ENCODE data around the gene KLC3. TPM values are rescaled to one million over a fixed set of nuclear protein-coding genes. Genes with fewer than 3 reads are reported as not detected.
A peak's percentile ranks its signal among the peaks of the same experiment; 100 is the strongest.

KLC3 gene
- total RNA-seq (2021; ENCODE audit: unreplicated experiment) = 0.49 TPM
- 0.86 TPM for polyA plus RNA-seq (2012; ENCODE audit: insufficient read length)
- percentile 14 among the genes with signal in this experiment for Bru-seq, nascent RNA
- percentile 18 among the genes with signal in this experiment for BruChase-seq, experiment 1, labeled RNA remaining after a 2-hour chase
- BruChase-seq, experiment 2, labeled RNA remaining after a 6-hour chase = percentile 20 among the genes with signal in this experiment
- long read RNA-seq = 0 reads

DNA sequence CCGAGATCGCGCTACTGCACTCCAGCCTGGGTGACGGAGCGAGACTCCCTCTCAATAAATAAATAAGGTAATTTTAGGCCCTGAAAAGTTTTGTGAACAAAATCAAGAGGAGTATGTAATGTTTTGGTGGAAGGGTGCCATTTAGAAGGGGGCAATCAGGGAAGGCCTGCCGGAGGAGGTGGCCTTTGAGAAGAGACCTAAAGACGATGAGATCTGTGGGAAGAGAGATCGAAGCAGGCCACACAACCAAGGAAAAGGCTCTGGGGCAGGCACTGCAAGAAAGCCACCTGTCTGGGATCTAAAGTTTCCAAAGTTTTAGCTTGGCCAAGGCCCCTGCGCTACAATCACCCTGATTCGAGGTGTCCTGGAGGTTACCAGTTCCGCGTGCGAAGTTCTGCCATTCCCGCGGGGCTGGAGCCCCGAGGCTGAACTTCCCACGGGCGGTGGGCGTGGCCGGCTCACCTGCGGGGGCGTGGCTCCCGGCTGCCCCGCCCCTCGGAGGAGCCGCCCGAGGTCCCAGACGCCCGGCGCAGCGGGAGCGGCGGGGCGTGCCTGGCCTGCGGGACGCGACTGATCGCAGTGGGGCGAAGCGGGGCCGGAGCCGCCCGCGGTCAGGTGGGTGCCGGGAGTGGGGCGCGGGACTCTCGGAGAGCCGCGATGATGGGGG, at the start of gene KLC3:
KLC3 (plus strand) TSS at position 519 of the 667 bp plus-strand sequence. CDS start 4,792 bp downstream, outside the sequence.
- Histone ChIP-seq H3K27me3 (ENCODE audit: control insufficient read depth, insufficient read depth, low read length) (no peaks in the 10 kb centered on the region), H3K4me3 (ENCODE audit: low read depth in 2 of 2, low read length in 2 of 2) (peak within 1 kb of the TSS; percentile 37 to 41), H3K36me3 (ENCODE audit: control insufficient read depth, insufficient read depth, low read length) (peaks cover 2% of the 10 kb centered on the region; the same call in 1 of the 2 replicates), H3K27ac (ENCODE audit: low read length) (no peak within 1 kb of the TSS), H3K4me1 (ENCODE audit: control insufficient read depth, insufficient read depth, low read length) (no peaks in the 10 kb centered on the region), H3K9me3 (ENCODE audit: control insufficient read depth, insufficient read depth, low read depth, low read length) (no peaks in the 10 kb centered on the region)
- CTCF ChIA-PET = no interaction called here
- ATAC-seq (peak; percentile 36; the same call in 1 of the 2 replicates), DNase-seq (ENCODE audit: low read depth, low spot score) (no peak)
- POLR2A ChIA-PET = no interaction called here
- TF ChIP-seq, protein P1, sequence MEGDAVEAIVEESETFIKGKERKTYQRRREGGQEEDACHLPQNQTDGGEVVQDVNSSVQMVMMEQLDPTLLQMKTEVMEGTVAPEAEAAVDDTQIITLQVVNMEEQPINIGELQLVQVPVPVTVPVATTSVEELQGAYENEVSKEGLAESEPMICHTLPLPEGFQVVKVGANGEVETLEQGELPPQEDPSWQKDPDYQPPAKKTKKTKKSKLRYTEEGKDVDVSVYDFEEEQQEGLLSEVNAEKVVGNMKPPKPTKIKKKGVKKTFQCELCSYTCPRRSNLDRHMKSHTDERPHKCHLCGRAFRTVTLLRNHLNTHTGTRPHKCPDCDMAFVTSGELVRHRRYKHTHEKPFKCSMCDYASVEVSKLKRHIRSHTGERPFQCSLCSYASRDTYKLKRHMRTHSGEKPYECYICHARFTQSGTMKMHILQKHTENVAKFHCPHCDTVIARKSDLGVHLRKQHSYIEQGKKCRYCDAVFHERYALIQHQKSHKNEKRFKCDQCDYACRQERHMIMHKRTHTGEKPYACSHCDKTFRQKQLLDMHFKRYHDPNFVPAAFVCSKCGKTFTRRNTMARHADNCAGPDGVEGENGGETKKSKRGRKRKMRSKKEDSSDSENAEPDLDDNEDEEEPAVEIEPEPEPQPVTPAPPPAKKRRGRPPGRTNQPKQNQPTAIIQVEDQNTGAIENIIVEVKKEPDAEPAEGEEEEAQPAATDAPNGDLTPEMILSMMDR (IDR thresholded peaks at IDR 0.05) = no peak
- TF ChIP-seq TCF7L2 (IDR thresholded peaks at IDR 0.05; ENCODE audit: low read depth, low read length) (no peak), SIN3A (IDR thresholded peaks at IDR 0.05; ENCODE audit: borderline replicate concordance, insufficient read depth, low read depth, low read length) (no peak), POLR2AphosphoS5 (IDR thresholded peaks at IDR 0.05; ENCODE audit: low read depth, low read length) (no peak)
- TF ChIP-seq, protein P2, sequence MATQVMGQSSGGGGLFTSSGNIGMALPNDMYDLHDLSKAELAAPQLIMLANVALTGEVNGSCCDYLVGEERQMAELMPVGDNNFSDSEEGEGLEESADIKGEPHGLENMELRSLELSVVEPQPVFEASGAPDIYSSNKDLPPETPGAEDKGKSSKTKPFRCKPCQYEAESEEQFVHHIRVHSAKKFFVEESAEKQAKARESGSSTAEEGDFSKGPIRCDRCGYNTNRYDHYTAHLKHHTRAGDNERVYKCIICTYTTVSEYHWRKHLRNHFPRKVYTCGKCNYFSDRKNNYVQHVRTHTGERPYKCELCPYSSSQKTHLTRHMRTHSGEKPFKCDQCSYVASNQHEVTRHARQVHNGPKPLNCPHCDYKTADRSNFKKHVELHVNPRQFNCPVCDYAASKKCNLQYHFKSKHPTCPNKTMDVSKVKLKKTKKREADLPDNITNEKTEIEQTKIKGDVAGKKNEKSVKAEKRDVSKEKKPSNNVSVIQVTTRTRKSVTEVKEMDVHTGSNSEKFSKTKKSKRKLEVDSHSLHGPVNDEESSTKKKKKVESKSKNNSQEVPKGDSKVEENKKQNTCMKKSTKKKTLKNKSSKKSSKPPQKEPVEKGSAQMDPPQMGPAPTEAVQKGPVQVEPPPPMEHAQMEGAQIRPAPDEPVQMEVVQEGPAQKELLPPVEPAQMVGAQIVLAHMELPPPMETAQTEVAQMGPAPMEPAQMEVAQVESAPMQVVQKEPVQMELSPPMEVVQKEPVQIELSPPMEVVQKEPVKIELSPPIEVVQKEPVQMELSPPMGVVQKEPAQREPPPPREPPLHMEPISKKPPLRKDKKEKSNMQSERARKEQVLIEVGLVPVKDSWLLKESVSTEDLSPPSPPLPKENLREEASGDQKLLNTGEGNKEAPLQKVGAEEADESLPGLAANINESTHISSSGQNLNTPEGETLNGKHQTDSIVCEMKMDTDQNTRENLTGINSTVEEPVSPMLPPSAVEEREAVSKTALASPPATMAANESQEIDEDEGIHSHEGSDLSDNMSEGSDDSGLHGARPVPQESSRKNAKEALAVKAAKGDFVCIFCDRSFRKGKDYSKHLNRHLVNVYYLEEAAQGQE (IDR thresholded peaks at IDR 0.05; ENCODE audit: insufficient read depth in 1 of 2, low read depth in 2 of 2, low read length in 1 of 2) = no peak
- no TSS peak for BruUV-seq (replicated peaks)
- in situ Hi-C loops (cut with HindIII; ENCODE audit: low pct_unique_long_range_greater_than_20kb, low sequenced_read_pairs) (no loop called here), intact Hi-C loops (cut with micrococcal nuclease; ENCODE audit: unreplicated experiment) (no loop called here)

DNA sequence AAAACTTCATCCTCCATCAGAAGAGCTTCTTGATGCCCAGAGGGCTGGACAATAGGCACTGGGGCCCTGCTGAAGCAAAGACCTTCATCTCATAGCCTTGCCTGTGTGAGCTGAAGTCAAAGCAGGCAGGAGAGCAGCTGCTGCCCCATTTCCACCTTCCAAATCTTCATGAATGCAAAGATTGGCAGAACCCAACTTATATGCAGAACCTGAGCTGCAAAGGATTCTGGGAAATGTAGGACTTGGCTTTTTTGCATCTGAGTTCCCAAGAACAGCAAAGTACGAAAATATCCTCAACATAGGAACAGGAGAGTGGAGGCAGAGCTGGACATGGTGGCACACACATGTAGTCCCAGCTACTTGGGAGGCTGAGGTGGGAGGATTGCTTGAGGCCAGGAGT, 48.7 kb upstream of the KLC3 start:
- Histone ChIP-seq H3K36me3 (ENCODE audit: control insufficient read depth, insufficient read depth, low read length) (no peaks in the 10 kb centered on the region), H3K4me1 (ENCODE audit: control insufficient read depth, insufficient read depth, low read length) (no peaks in the 10 kb centered on the region), H3K27me3 (ENCODE audit: control insufficient read depth, insufficient read depth, low read length) (no peaks in the 10 kb centered on the region), H3K27ac (ENCODE audit: low read length) (no peak overlapping the region), H3K9me3 (ENCODE audit: control insufficient read depth, insufficient read depth, low read depth, low read length) (no peaks in the 10 kb centered on the region), H3K4me3 (ENCODE audit: low read depth in 2 of 2, low read length in 2 of 2) (no peak overlapping the region)
- ATAC-seq = no peak
- BruUV-seq (replicated peaks) = no TSS peak
- TF ChIP-seq POLR2AphosphoS5 (IDR thresholded peaks at IDR 0.05; ENCODE audit: low read depth, low read length) (no peak), TCF7L2 (IDR thresholded peaks at IDR 0.05; ENCODE audit: low read depth, low read length) (no peak), SIN3A (IDR thresholded peaks at IDR 0.05; ENCODE audit: borderline replicate concordance, insufficient read depth, low read depth, low read length) (no peak)
- TF ChIP-seq, protein P1 (IDR thresholded peaks at IDR 0.05) = no peak
- TF ChIP-seq, protein P2 (IDR thresholded peaks at IDR 0.05; ENCODE audit: insufficient read depth in 1 of 2, low read depth in 2 of 2, low read length in 1 of 2) = no peak
- intact Hi-C loops (cut with micrococcal nuclease; ENCODE audit: unreplicated experiment) (no loop called here), in situ Hi-C loops (cut with HindIII; ENCODE audit: low pct_unique_long_range_greater_than_20kb, low sequenced_read_pairs) (no loop called here)
- CTCF ChIA-PET = no interaction called here
- POLR2A ChIA-PET = interaction anchor here (0.5 kb wide), 1 partner anchor 147 kb away, joined by 3 read pairs; no protein-coding TSS in a partner anchor
- DNase-seq (ENCODE audit: low read depth, low spot score) = no peak

Data from Panc1 (cell line).